PC-3 (cell line): ENCODE data around the gene MDM1.

Experiments used
- CTCF ChIP-seq: fragments of 300-600 bp; sonication (generic); conservative IDR thresholded peaks from 2 replicates; pipeline ENCODE4 v1.5.1; 2017; ENCODE audit warnings: antibody characterized with exemption, low read depth, mild to moderate bottlenecking, low read length
- EZH2phosphoT487 ChIP-seq: fragments of 300-600 bp; sonication (generic); IDR thresholded peaks from 2 replicates; pipeline ENCODE4 v1.6.1; 2018; ENCODE audit warnings: mild to moderate bottlenecking, antibody characterized with exemption, low read length, borderline replicate concordance

GRCh38 chr12:68281322-68282077, 50.7 kb downstream of the MDM1 start:
- no peak for TF ChIP-seq CTCF
- TF ChIP-seq EZH2phosphoT487: no peak
